ENCODE measurements around the gene MITF.

DNA sequence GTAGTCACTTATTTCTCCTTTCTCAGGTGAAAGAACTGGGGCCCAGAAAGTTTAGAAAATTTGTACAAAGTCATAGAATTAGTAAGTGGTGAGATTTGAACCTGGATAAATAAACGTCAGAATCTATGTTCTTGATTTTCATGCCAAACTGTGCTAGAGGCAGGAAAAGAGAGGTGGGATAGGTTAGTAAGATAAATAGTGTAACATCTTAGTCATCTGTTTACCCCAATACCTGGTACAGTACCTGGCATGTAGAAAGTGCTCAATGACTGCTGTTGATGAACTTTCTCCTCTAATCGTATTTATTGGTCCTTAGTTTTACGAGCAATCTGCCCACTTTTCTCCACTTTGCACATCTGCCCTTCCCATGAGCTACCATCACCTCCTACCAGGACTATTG lies 124.9 kb downstream of the MITF start:
- TF ChIP-seq, protein P1, sequence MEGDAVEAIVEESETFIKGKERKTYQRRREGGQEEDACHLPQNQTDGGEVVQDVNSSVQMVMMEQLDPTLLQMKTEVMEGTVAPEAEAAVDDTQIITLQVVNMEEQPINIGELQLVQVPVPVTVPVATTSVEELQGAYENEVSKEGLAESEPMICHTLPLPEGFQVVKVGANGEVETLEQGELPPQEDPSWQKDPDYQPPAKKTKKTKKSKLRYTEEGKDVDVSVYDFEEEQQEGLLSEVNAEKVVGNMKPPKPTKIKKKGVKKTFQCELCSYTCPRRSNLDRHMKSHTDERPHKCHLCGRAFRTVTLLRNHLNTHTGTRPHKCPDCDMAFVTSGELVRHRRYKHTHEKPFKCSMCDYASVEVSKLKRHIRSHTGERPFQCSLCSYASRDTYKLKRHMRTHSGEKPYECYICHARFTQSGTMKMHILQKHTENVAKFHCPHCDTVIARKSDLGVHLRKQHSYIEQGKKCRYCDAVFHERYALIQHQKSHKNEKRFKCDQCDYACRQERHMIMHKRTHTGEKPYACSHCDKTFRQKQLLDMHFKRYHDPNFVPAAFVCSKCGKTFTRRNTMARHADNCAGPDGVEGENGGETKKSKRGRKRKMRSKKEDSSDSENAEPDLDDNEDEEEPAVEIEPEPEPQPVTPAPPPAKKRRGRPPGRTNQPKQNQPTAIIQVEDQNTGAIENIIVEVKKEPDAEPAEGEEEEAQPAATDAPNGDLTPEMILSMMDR (IDR thresholded peaks at IDR 0.05) = no peak
- no peak for TF ChIP-seq POLR2A (IDR thresholded peaks at IDR 0.05)
